GM19468 (cell line): ENCODE results near the gene MAT1A.
"Not testable (repeated sequence)": the region's sequence is repeated elsewhere in the genome, so short reads cannot be mapped to it uniquely, and the experiment has no call there.

Source experiments
- ATAC-seq: cut with Tn5 transposase; IDR thresholded peaks from one replicate; pipeline ENCODE4 v1.9.1; 2021; ENCODE audit warnings: mild to moderate bottlenecking, moderate library complexity, moderate number of reproducible peaks; ENCODE audit not compliant: unreplicated experiment; ENCODE audit errors: extremely low read depth

Gene MAT1A

DNA sequence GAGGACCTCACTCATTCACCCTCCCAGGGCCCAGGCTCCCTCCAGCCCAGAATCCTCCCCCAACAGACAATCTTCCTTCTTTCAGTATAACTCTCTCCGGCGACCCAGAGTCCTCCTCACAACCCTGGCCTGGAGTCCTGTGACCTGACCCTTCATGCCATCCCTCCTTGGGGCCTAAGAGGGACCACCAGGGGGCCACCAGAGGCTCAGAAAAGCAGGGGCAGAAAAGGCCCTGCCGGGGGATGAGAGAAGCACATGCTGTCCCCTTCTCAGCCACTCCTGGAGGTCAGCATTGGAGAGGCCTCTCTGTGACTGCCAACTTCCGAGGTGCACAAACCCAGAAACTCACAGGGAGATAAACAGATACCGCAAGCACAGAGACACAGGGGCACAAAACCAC lies 53.0 kb downstream of the MAT1A start:
- ATAC-seq: not testable (repeated sequence)

DNA sequence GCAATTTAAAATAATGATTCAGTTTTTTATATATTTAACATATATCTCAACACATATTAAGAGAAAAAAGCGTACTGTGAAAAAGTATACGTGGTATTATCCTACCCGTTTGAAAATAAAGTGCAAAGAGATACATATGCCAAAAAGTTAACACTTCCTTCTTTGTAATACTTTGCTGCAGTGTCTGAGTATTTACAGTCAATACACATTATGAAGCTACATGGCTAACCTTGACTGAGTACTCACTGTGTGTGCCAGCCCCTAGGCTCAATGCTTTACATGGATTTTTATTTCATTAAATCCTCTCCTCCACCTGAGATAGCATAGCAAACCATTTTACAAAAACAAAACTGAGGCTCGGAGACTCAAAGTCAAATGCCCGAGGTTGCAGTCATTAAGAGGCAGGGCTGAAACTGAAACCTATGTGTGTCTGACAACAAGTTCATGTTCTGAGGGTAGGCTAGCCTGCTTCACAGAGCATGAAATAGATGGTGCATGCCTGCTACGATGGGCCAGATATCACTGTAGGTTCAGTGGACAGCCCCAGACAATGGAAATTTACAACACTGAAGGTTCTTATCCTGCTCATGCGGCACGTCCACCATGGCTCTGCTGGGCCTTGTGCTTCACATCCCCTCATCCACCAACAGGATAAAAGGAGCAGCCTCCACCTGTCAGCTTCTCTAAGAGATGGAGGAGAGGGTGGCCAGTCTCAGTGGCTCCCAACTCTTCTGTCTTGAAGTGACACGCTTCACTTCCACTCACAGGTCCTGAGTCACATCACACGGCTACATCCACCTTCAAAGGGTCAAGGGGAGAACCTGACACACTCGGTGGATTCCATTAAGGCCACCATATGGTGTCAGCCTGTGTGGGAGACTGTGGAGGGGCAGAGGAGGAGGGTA lies 54.9 kb downstream of the MAT1A start:
- peak; percentile 99 for ATAC-seq

DNA sequence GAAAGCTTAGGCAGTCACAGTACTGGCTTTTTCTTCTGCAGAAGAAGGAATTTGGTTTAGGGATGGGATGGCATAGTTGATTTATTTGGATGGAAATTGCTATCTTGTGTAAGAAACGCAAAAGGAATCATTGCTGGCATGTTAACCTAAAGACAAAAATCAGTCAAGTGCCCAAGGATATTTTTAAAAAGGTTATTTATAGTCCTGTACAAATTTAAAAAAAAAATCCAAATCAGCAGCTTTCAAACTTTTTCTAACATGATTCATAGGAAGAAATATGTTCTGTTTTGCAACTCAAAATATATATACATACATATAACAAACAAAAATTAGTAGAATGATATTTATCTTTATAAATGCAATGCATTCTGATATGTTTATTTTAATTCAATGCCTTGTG lies 55.6 kb downstream of the MAT1A start:
- ATAC-seq: not testable (repeated sequence)

DNA sequence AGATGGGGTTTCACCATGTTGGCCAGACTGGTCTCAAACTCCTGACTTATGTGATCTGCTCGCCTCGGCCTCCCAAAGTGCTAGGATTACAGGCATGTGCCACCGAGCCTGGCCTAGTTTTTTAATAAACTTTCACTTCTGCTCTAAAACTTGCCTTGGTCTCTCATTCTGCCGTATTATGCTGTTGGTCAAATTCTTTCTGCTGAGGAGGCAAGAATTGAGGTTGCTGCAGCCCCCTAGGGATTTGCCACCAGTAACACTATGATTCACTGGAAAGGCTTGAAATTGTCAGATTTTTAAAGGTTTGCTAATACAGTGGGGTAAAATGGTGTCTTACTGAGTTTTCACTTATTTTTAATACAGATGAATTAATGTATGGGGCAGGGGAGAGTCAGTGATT lies 62.7 kb downstream of the MAT1A start:
- not testable (repeated sequence) for ATAC-seq

DNA sequence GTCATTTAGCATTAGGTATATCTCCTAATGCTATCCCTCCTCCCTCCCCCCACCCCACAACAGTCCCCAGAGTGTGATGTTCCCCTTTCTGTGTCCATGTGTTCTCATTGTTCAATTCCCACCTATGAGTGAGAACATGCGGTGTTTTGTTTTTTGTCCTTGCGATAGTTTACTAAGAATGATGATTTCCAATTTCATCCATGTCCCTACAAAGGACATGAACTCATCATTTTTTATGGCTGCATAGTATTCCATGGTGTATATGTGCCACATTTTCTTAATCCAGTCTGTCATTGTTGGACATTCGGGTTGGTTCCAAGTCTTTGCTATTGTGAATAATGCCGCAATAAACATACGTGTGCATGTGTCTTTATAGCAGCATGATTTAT lies 66.4 kb downstream of the MAT1A start:
- ATAC-seq: not testable (repeated sequence)
